ENCODE measurements around the gene IZUMO2.
"Not testable (repeated sequence)": the region's sequence is repeated elsewhere in the genome, so short reads cannot be mapped to it uniquely, and the experiment has no call there.

- TF ChIP-seq POLR2A (IDR thresholded peaks at IDR 0.05) = not testable (repeated sequence)
- TF ChIP-seq, protein P1, sequence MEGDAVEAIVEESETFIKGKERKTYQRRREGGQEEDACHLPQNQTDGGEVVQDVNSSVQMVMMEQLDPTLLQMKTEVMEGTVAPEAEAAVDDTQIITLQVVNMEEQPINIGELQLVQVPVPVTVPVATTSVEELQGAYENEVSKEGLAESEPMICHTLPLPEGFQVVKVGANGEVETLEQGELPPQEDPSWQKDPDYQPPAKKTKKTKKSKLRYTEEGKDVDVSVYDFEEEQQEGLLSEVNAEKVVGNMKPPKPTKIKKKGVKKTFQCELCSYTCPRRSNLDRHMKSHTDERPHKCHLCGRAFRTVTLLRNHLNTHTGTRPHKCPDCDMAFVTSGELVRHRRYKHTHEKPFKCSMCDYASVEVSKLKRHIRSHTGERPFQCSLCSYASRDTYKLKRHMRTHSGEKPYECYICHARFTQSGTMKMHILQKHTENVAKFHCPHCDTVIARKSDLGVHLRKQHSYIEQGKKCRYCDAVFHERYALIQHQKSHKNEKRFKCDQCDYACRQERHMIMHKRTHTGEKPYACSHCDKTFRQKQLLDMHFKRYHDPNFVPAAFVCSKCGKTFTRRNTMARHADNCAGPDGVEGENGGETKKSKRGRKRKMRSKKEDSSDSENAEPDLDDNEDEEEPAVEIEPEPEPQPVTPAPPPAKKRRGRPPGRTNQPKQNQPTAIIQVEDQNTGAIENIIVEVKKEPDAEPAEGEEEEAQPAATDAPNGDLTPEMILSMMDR (IDR thresholded peaks at IDR 0.05) = not testable (repeated sequence)
Observed at GRCh38 chr19:50135856-50136602, 27.1 kb downstream of the IZUMO2 start.
